ENCODE data around the gene MOB4.

MOB4 gene

DNA sequence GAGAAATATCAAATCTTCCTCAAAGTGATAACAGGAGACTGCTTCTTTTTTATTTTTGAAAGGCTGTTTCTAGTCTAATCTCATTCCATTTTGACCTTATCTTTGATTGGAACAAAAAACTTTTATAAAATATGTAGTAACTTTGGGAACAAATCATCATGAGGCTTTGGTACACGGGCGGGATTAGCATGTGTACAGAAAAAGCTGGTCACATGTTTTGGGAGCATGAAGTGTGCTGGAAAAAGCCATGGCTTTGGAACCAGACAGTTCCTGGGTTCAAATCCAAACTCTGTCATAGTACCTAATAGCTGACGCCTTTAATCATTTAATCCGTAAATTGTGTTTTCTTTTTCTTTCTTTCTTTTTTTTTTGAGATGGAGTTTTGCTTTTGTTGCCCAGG is 81.3 kb downstream of the MOB4 start:
- no peak for DNase-seq

DNA sequence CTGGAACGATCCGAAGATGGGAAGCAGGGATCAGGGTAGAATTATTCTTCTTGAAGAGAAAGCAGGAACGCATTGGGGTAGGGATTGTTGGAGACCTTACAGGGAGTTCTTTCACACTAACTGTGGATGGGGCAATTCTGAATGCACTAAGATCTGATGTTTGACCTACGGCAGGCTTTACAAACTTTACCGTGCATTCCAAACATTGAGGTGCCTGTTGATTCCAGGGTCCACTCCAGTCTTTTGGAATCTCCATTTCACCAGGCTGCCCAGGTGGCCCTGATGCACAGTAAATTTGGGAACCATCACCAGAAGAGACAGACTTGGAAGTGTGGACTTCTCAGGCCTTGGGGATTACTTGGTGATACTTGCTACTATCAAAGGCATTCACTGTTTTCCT is 82.6 kb downstream of the MOB4 start:
- DNase-seq, result no peak

DNA sequence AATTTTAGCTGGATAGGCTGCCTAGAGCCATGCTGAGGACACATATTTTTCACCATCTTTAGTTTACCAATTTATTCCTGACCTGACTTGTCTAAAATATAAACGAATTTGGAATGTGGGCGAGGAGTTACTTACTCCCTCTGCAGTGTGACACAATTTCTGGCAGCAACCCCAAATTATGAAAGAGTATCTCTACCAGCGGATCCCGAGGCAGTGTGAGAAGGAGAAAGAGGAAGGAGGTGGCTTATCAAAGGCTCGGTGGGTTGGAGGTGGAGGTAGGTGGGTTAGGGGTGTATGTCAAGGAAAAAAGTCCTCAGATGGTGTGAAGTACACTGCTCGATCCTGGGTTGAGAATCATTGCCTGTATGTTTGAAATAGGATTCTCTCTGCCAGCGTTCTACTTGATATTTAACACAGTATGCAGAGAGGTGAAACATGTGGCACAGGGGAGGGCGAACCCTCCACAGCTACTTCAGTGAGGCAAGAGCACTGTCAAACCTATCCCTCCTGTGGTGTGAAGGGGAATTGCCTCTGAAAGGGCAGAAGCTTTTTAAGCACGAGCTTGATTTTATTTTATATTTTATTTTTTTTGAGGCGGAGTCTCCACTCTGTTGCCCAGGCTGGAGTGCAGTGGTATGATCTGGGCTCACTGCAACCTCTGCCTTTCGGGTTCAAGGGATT is 83.6 kb downstream of the MOB4 start:
- peak; percentile 32 for DNase-seq

- DNase-seq, result no peak
These were observed 84.4 kb downstream of the MOB4 start for GRCh38 chr2:197600306-197600705.

DNA sequence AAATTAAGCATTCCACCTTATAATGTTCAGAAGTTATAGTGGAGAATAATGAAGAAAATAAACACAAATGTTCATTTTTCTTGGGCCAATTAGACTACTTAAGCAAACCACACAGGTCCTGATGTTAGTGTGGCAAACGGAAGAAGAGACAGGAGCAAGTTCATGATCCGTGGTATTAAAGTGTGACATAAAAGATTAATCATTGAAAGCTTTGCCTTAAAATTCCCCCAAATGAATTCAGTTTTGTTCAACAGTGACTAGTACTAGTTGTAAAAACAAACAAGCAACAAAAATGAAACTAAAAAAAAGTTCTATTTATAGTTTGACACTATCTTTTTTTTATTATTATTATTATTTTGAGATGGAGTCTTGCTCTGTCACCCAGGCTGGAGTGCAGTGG is 85.9 kb downstream of the MOB4 start:
- DNase-seq, result no peak

Measured in activated CD4-positive, alpha-beta T cell treated with anti-CD3 and anti-CD28 coated beads, Interleukin-2, Interleukin-6, amounts not matched to agents 100 ng/mL and 50 ng/mL, durations not matched to agents 16 hours and 8 hours (primary cell).